Non-pigmented ciliary epithelial cell (primary cell): ENCODE data around the gene RIPK4.

ENCODE experiments used
- DNase-seq: peaks from one replicate; pipeline ENCODE4 v3.0.0-alpha.2; 2010; ENCODE audit warnings: low read depth

RIPK4 gene

GRCh38 chr21:41766883-41767605 lies at the start of gene RIPK4:
Gene RIPK4, minus strand, starts transcription at chr21:41767052. Its CDS starts 11 bp downstream, at chr21:41767041.
- no peak for DNase-seq

- DNase-seq = no peak
Measured at GRCh38 chr21:41815652-41816582, 49.1 kb upstream of the RIPK4 start.

- DNase-seq = no peak
Measured at GRCh38 chr21:41813226-41813625, 46.4 kb upstream of the RIPK4 start.

DNA sequence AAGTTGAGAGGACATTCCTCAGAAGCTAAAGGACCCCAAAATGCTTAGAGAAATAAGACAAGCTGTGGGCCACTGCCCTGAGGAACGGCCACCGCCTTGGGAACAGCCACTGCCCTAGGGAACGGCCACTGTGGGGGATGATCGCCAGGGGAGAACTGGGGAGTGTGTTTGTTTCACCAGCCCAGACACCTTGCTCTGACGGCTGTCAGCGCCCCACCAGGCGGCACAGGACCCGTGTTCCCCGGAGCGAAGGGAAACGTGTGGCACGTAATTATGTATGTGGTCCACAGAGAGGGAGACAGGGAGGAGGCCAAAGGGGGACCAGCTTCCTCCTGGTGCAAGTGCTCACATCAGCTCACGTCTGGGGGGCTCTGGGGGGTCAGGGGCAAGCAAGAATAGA lies 45.8 kb upstream of the RIPK4 start:
- no peak for DNase-seq

DNA sequence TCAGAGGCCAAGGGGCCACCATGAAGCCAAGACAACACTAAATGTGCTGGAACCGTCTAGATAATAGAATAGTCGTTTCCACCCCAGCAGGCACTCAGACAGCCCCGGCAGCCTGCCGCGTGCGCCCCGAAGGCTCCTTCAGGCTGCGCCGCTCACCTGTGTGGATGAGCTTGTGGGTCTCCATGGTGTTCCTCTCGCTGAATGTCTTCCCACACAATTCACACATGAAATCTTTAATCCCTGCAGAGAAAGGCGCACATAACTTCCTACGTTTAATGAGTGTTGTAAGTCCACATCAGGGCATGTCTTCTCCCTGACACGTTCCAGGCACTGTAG lies 43.7 kb upstream of the RIPK4 start:
- no peak for DNase-seq

DNA sequence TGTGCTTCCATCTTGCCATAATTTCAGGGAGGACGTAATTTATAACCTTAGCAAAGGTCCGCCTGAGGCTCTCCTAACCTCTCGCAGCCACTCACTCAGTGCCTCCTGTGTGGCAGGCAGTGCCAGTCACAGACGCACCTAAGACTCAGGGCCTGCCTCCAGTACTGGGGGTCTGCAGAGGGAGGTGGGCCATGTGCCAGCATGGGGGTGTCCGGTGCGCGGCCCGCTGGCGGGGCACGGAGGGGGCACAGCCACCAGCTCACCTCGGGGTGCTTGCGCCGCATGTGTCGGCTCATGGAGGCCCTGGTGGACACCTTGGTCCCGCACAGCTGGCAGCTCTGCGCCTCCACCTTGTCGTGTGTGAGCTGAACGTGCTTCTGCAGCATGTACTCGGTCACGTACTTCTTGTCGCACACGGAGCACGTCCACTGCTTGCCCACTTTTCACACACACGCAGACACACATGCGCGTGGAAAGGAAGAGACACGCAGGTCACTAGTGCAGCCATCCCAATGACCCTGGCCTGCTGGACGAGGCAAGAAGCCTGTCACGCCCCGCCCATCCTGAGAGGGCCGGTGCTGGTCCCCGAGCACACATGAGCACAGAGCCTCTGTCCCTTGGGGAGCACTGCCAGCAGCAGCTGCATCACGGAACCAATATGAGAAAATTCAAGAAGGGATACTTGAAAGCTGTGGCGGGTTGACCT lies 43.2 kb upstream of the RIPK4 start:
- DNase-seq = no peak

- DNase-seq = no peak
Measured at GRCh38 chr21:41808846-41809245, 42.0 kb upstream of the RIPK4 start.

GRCh38 chr21:41808094-41808493 lies 41.2 kb upstream of the RIPK4 start:
- DNase-seq = no peak

DNA sequence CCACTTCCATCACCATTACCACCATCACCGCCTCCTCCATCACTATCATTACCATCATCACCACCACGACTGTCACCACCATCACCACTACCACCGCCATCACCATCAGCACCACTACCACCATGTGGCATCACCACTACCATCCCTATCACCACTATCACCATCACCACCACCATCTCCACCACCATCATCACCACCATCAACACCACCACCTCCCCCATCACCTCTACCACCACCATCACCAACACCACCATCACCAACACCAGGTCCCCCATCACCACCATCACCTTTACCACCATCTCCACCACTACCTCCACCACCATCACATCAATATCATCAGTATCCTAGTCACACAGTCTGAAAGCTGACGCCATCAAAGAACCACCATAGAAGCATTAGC lies 39.9 kb upstream of the RIPK4 start:
- DNase-seq = no peak

- no peak for DNase-seq
Measured at GRCh38 chr21:41805643-41806042, 38.8 kb upstream of the RIPK4 start.

DNA sequence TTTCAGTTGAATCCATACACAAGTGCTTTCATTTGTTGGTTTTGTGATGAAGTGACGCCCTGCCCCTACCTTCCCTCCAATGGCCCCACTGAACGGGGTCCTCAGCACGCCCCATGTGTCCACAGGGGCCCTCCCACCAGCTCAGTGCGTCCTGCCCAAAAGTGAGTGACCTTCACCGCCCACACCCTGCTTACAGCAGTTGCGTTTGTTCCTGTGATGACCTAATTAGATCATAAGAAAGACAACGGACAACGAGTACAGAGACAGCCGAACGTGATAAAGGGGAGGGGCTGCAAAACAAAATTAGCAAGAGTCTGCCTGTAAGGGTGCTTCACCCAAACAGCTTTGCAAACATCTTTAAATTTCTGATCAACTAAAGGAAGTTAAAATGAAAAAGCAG lies 38.2 kb upstream of the RIPK4 start:
- DNase-seq = no peak

DNA sequence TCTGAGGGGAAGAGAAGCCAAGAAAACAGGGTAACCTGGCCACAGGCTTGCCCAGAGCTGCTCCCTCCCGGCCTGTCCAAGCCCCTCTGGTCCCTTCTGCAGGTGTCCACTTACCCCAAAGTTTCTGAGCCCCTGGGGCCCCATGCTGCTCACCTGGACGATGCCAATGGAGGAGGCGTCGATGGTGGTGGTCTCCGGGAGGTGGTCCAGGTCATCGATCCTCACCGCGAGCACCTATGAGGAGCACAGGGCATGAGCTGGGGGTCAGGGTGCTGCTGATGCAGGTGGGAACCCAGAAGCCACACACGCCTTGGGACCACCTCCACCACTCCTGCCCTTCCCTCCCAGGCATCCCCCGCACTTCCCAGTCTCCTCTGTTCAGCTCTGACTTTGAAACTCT lies 37.5 kb upstream of the RIPK4 start:
- DNase-seq = no peak

DNA sequence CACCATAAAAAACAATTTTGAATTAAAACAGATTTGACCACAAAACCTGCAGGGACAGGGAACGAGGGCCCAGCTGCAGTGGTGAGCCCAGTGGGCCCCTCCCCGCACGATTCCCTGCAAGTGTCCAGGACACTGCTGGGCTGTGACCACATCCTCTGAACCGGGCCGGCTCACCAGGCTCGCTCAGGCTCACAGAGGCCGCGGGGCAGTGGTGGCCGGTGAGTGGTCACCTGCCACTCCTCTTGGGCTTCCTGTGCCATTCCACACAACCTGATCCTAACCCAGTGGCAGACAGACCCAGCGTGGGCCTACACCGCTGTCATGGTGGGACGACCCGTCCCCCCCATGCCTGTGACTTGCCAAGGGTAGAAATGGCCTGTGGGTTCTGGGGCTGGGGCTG lies 36.5 kb upstream of the RIPK4 start:
- DNase-seq = no peak

DNA sequence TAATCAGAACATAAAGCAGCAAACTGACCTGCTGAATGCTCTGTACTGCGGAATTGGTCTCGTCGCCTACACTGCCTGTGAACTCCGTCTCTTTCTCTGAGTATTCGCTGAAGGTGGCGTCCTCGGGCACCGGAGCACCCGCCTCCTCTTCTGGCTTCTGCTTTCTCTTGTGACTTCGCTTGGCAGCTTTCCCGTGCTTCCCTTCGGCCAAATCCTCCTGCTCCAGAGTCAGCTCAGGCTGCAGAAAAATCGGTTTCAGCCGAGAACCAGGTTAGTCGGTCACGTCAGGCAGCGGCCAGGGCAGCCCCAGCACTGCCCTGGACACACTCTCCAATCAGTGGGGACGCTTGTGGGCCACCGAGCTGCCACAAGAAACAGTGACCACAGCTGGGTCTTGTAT lies 35.8 kb upstream of the RIPK4 start:
- no peak for DNase-seq

DNA sequence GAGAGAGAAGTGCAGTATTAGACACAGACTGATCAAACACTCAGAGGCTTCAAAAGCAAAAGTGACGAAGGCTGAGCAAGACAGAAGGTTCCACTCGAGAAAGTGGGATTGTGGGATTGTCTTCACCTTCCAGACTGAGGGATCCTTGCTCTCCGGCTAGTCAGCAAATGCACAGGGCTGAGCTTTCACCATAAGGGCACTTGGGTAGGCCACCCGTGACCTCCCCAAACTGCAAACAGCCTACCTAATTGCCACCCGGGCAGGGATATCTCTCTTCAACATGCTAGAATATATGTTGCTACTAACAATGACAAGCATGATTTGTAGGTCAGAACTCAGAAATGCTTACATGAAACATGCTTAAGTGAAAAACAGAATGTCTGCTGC lies 35.3 kb upstream of the RIPK4 start:
- DNase-seq = no peak

- no peak for DNase-seq
Measured at GRCh38 chr21:41801321-41802197, 34.7 kb upstream of the RIPK4 start.

DNA sequence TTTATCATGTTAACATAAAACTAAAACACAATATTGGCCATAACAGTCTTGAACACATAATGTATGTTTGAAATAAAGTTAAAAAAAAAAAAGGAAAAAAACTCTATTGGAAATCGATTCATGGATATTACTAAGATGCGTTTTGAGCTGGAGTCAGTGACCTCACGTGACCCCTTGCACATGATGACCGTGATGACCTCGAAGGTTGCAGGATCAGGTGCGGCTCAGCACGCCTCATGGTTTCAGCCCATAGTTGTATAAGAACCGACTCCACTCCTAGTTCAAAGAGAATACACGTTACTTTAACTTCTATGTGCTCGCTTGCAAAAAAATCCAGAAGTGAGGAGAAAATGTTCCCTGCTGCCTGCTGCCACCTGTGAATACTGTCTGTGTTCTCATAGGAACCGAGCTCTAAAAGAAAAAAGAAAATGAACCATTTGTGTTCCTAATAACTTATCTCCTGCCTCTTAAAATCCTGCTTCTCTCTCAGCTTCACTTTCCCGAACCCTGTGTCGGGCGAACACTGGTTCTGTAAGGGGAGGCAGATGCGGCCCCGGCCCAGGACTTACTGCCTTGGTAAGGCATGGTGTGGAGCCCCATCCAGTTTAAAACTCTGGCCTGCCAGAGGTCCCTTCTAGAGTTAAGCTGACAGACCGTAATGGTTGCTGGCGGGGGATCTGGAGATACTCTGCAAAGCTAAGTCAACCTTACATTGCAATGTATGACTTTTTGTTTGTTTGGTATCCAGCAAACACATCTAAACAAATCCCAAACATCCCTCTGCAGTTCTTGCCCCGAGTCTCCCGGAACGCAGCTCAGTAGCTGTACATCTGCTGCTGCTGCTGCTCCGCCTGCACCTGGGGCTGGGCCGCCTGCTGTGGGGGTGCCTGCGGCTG lies 33.8 kb upstream of the RIPK4 start:
- no peak for DNase-seq

- no peak for DNase-seq
Measured at GRCh38 chr21:41799763-41800162, 32.9 kb upstream of the RIPK4 start.

DNA sequence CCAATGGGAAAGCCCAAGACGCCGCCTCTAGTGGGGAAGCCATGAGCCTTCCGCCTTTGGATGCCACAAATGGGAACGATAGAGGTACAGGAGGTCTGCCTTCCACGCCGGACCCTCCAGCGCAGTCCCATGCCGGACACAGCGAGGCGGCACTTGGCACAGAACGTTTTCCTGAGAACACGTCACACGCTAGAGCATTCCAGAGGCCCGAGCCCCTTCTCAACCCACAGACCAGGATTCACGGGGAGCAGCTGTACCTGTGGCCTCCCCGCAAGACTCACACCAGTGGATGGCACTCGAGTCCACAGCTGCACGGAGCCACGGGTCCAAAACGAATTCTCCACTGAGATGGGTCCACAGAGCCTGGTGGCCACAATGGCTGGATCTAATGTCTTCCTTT lies 31.5 kb upstream of the RIPK4 start:
- DNase-seq = no peak

GRCh38 chr21:41796476-41797080 lies 29.7 kb upstream of the RIPK4 start:
- DNase-seq = no peak
